ENCODE results near the gene PCSK7. TPM values are rescaled to one million over a fixed set of nuclear protein-coding genes. Genes with fewer than 3 reads are reported as not detected.
"Not testable (repeated sequence)": the region's sequence is repeated elsewhere in the genome, so short reads cannot be mapped to it uniquely, and the experiment has no call there.

Gene PCSK7
- total RNA-seq, 1 donor from 2014 or later, result 220 TPM

- intact Hi-C loops (cut with micrococcal nuclease), result no loop called here
These were observed 45.5 kb downstream of the PCSK7 start for GRCh38 chr11:117186431-117186761.

- intact Hi-C loops (cut with micrococcal nuclease), result no loop called here
These were observed 46.0 kb downstream of the PCSK7 start for GRCh38 chr11:117185736-117186430.

- intact Hi-C loops (cut with micrococcal nuclease), result no loop called here
These were observed 48.0 kb downstream of the PCSK7 start for GRCh38 chr11:117183724-117184349.

GRCh38 chr11:117183178-117183577 lies 48.7 kb downstream of the PCSK7 start:
- intact Hi-C loops (cut with micrococcal nuclease), result not testable (repeated sequence)

- intact Hi-C loops (cut with micrococcal nuclease), result no loop called here
These were observed 49.3 kb downstream of the PCSK7 start for GRCh38 chr11:117182551-117182935.

GRCh38 chr11:117181586-117182550 lies 50.0 kb downstream of the PCSK7 start:
- intact Hi-C loops (cut with micrococcal nuclease), result loop anchor here (1.0 kb wide), 1 partner anchor 44 kb away; no protein-coding TSS in a partner anchor

GRCh38 chr11:117180661-117181585 lies 51.0 kb downstream of the PCSK7 start:
- intact Hi-C loops (cut with micrococcal nuclease), result loop anchor here (1.0 kb wide), 1 partner anchor 45 kb away; no protein-coding TSS in a partner anchor

GRCh38 chr11:117180020-117180419 lies 51.9 kb downstream of the PCSK7 start:
- intact Hi-C loops (cut with micrococcal nuclease), result no loop called here

- intact Hi-C loops (cut with micrococcal nuclease), result loop anchor here (2.0 kb wide), 1 partner anchor 147 kb away; the partner anchor contains the start of gene CEP164
These were observed 52.5 kb downstream of the PCSK7 start for GRCh38 chr11:117179048-117179999.

- intact Hi-C loops (cut with micrococcal nuclease), result loop anchor here (1.0 to 2.0 kb wide), 3 partner anchors 34 to 148 kb away; partner anchors contain the start of genes CEP164 and PAFAH1B2
These were observed 53.5 kb downstream of the PCSK7 start, which contains the start of gene SIDT2 for GRCh38 chr11:117178210-117179034. TSS of gene SIDT2 (plus strand) at chr11:117178743. CDS start at chr11:117179264, 521 bp downstream.

GRCh38 chr11:117177534-117178209 lies 54.2 kb downstream of the PCSK7 start:
- intact Hi-C loops (cut with micrococcal nuclease), result loop anchor here (1.0 to 2.0 kb wide), 3 partner anchors 33 to 149 kb away; partner anchors contain the start of genes CEP164 and PAFAH1B2

- intact Hi-C loops (cut with micrococcal nuclease), result no loop called here
These were observed 55.7 kb downstream of the PCSK7 start for GRCh38 chr11:117176186-117176585.

- intact Hi-C loops (cut with micrococcal nuclease), result no loop called here
These were observed 56.1 kb downstream of the PCSK7 start for GRCh38 chr11:117175781-117176180.

GRCh38 chr11:117175104-117175503 lies 56.8 kb downstream of the PCSK7 start:
- intact Hi-C loops (cut with micrococcal nuclease), result no loop called here

GRCh38 chr11:117172724-117173421 lies 59.0 kb downstream of the PCSK7 start:
- intact Hi-C loops (cut with micrococcal nuclease), result no loop called here

GRCh38 chr11:117171404-117172061 lies 60.3 kb downstream of the PCSK7 start:
- intact Hi-C loops (cut with micrococcal nuclease), result no loop called here

- intact Hi-C loops (cut with micrococcal nuclease), result no loop called here
These were observed 60.9 kb downstream of the PCSK7 start for GRCh38 chr11:117171007-117171403.
